ENCODE measurements around the gene THAP3. TPM values are rescaled to one million over a fixed set of nuclear protein-coding genes. Genes with fewer than 3 reads are reported as not detected.

Gene THAP3
- total and polyA plus RNA-seq, 2 donors (not counting 1 experiment from before 2014, with no cell fraction given) = 20.2 to 30.4 TPM

DNA sequence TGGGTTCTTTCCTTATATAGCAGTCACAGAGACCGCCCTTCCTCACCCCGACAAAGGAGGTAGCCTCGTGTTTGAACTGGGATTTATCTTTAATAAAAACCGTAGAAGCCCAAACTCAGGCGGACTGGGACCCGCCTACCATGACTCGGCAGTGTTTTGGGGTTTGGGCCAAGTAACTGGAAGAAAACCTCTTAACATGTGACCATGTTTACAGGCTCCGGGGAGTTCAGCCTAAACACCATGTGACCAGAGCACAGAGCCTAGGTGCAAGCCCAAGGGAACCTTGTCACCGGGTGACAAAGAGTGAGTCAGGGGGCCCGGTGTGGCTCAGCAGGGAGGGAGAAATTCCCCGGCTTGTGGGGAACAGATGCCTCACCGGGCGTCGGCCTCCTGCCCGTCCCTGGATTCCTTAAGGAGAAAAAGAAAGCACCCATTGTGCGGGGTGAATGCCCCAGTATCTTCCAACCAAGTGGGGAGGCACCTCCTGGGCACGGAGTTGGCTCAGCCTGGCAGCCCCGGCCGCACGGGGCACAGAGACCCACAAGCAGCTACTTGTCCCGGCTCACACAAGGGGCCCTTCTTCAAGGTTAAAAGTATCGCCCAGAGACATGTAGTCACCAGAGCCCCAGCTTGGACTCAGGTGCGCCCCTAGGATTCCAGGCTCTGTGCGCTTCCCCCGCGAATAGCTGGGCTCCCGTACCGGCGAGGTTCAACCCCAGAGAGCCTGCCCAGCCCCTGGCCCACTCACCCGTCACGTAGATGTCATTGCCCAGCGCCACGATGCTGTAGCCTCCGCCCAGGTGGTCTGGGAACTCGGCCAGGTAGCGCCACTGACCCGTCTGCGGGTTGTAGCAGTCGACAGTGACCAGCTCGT, 23.4 kb upstream of the THAP3 start:
- peak; percentile 71 for DNase-seq
- H3K27me3 Mint-ChIP-seq = no peaks in the 10 kb centered on the region
- H3K4me2 ChIP-seq (replicated peaks; ENCODE audit: low read depth, low read length, poor library complexity, severe bottlenecking) = peak overlapping the region; percentile 100
- no peak for TF ChIP-seq EZH2 (IDR thresholded peaks at IDR 0.05; ENCODE audit: borderline replicate concordance, insufficient read depth, low read depth, low read length, poor library complexity, severe bottlenecking)
- TF ChIP-seq, protein P1, sequence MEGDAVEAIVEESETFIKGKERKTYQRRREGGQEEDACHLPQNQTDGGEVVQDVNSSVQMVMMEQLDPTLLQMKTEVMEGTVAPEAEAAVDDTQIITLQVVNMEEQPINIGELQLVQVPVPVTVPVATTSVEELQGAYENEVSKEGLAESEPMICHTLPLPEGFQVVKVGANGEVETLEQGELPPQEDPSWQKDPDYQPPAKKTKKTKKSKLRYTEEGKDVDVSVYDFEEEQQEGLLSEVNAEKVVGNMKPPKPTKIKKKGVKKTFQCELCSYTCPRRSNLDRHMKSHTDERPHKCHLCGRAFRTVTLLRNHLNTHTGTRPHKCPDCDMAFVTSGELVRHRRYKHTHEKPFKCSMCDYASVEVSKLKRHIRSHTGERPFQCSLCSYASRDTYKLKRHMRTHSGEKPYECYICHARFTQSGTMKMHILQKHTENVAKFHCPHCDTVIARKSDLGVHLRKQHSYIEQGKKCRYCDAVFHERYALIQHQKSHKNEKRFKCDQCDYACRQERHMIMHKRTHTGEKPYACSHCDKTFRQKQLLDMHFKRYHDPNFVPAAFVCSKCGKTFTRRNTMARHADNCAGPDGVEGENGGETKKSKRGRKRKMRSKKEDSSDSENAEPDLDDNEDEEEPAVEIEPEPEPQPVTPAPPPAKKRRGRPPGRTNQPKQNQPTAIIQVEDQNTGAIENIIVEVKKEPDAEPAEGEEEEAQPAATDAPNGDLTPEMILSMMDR (IDR thresholded peaks at IDR 0.05) = no peak
- peaks cover 41% of the 10 kb centered on the region for H3K4me1 Mint-ChIP-seq
- H3K27me3 ChIP-seq (replicated peaks in 1 of 4; ENCODE audit: control extremely low read depth in 1 of 4, control insufficient read depth in 3 of 4, insufficient read depth in 4 of 4, low read length in 3 of 4) = no peaks in the 10 kb centered on the region
- peaks cover 29 to 43% of the 10 kb centered on the region in 2 donors for H3K4me1 ChIP-seq (ENCODE audit: control insufficient read depth in 2 of 2, insufficient read depth in 2 of 2, low read length in 2 of 2)
- peak; percentile 29 for ATAC-seq (ENCODE audit: low read depth)
- H3K9ac ChIP-seq (ENCODE audit: low read length) = peak overlapping the region; percentile 78
- H2AFZ ChIP-seq (ENCODE audit: insufficient read depth, low read depth, low read length, poor library complexity, severe bottlenecking) = peak overlapping the region; percentile 89
- peak overlapping the region; percentile 92 for H3K27ac Mint-ChIP-seq
- under 1% methylated on average over 37 of the region's 40 CpGs for WGBS (ENCODE audit: insufficient coverage)
- peaks cover 53% of the 10 kb centered on the region for H3K79me2 ChIP-seq (ENCODE audit: control insufficient read depth, insufficient read depth, low read length)
- H3K27ac ChIP-seq (ENCODE audit: low read length in 2 of 2) = peak overlapping the region; percentile 35 to 59
- H3K4me3 Mint-ChIP-seq = peak overlapping the region; percentile 93
- peaks cover 48% of the 10 kb centered on the region for H4K20me1 ChIP-seq (ENCODE audit: control insufficient read depth, insufficient read depth, low read length, poor library complexity, severe bottlenecking)
- intact Hi-C loops (cut with micrococcal nuclease) = loop anchor here (1.0 kb wide), 1 partner anchor 21 kb away; no protein-coding TSS in a partner anchor
- H3K9me3 ChIP-seq (ENCODE audit: control extremely low read depth in 1 of 3, control insufficient read depth in 2 of 3, insufficient read depth in 1 of 3, low read length in 2 of 3) = no peaks in the 10 kb centered on the region
- CTCF ChIA-PET = interaction anchor here (1.2 to 5.4 kb wide), 5 partner anchors 16 to 46 kb away, joined by 3 to 33 read pairs (median 9); partner anchors contain the start of genes NOL9, TAS1R1, THAP3 and ZBTB48
- no peaks in the 10 kb centered on the region for H3K9me3 Mint-ChIP-seq (ENCODE audit: insufficient read depth)
- POLR2A ChIA-PET = interaction anchor here (0.7 to 3.4 kb wide), 5 partner anchors 11 to 207 kb away, joined by 4 to 21 read pairs (median 14); partner anchors contain the start of genes NOL9, PHF13, TAS1R1 and ZBTB48
- H3K36me3 ChIP-seq (replicated peaks in 1 of 2; ENCODE audit: control extremely low read depth in 1 of 2, control insufficient read depth in 1 of 2, extremely low read depth in 1 of 2, insufficient read depth in 2 of 2, low read length in 1 of 2) = peaks cover 0 to 18% of the 10 kb centered on the region in 2 experiments
- peak overlapping the region; percentile 65 to 94 (median 68) for H3K4me3 ChIP-seq (ENCODE audit: control extremely low read depth in 1 of 5, extremely low read depth in 1 of 5, insufficient read depth in 1 of 5, low read depth in 2 of 5, low read length in 4 of 5)
